Rectal smooth muscle tissue (tissue), 1 donor: ENCODE results near the gene MANBA.
"Not testable (repeated sequence)": the region's sequence is repeated elsewhere in the genome, so short reads cannot be mapped to it uniquely, and the experiment has no call there.

Source experiments
- H3K27ac ChIP-seq: one replicate; pipeline ENCODE4 v1.7.0; 2013; ENCODE audit warnings: low read depth, low read length, inconsistent platforms
- H3K27me3 ChIP-seq: one replicate; pipeline ENCODE4 v1.7.0; 2013; ENCODE audit warnings: low read length; ENCODE audit not compliant: control insufficient read depth, insufficient read depth
- H3K36me3 ChIP-seq: one replicate; pipeline ENCODE4 v1.7.0; 2013; ENCODE audit warnings: low read length; ENCODE audit not compliant: control insufficient read depth, insufficient read depth
- H3K4me1 ChIP-seq: one replicate; pipeline ENCODE4 v1.7.0; 2013; ENCODE audit warnings: low read length; ENCODE audit not compliant: control insufficient read depth, insufficient read depth
- H3K4me3 ChIP-seq: one replicate; pipeline ENCODE4 v1.7.0; 2013; ENCODE audit warnings: low read length
- H3K9ac ChIP-seq: one replicate; pipeline ENCODE4 v1.7.0; 2013; ENCODE audit warnings: low read length

MANBA gene

GRCh38 chr4:102733084-102733483, 27.7 kb downstream of the MANBA start:
- H3K4me3 ChIP-seq: no peak overlapping the region
- no peak overlapping the region for H3K27ac ChIP-seq
- H3K9ac ChIP-seq: no peak overlapping the region
- H3K4me1 ChIP-seq: no peaks in the 10 kb centered on the region
- H3K36me3 ChIP-seq: no peaks in the 10 kb centered on the region
- H3K27me3 ChIP-seq: no peaks in the 10 kb centered on the region

- H3K4me1 ChIP-seq: no peaks in the 10 kb centered on the region
- no peaks in the 10 kb centered on the region for H3K36me3 ChIP-seq
- H3K9ac ChIP-seq: no peak overlapping the region
- H3K27me3 ChIP-seq: no peaks in the 10 kb centered on the region
- H3K4me3 ChIP-seq: no peak overlapping the region
- no peak overlapping the region for H3K27ac ChIP-seq
Measured at GRCh38 chr4:102732678-102733077, 28.1 kb downstream of the MANBA start.

GRCh38 chr4:102730968-102731533, 29.7 kb downstream of the MANBA start:
- Histone ChIP-seq H3K36me3 (no peaks in the 10 kb centered on the region), H3K4me3 (no peak overlapping the region), H3K4me1 (no peaks in the 10 kb centered on the region), H3K27me3 (no peaks in the 10 kb centered on the region), H3K27ac (no peak overlapping the region), H3K9ac (no peak overlapping the region)

GRCh38 chr4:102729486-102729885, 31.3 kb downstream of the MANBA start:
- not testable (repeated sequence) for H3K4me3 ChIP-seq, H3K36me3 ChIP-seq, H3K27ac ChIP-seq, H3K4me1 ChIP-seq, H3K27me3 ChIP-seq, H3K9ac ChIP-seq

- H3K4me1 ChIP-seq, H3K9ac ChIP-seq, H3K27ac ChIP-seq, H3K36me3 ChIP-seq, H3K4me3 ChIP-seq, H3K27me3 ChIP-seq: not testable (repeated sequence)
Measured at GRCh38 chr4:102726919-102727318, 33.8 kb downstream of the MANBA start.

- H3K36me3 ChIP-seq: no peaks in the 10 kb centered on the region
- H3K27me3 ChIP-seq: no peaks in the 10 kb centered on the region
- H3K9ac ChIP-seq: no peak overlapping the region
- no peak overlapping the region for H3K27ac ChIP-seq
- H3K4me3 ChIP-seq: no peak overlapping the region
- no peaks in the 10 kb centered on the region for H3K4me1 ChIP-seq
Measured at GRCh38 chr4:102726068-102726467, 34.7 kb downstream of the MANBA start.

- Histone ChIP-seq H3K27ac (no peak overlapping the region), H3K9ac (no peak overlapping the region), H3K4me1 (no peaks in the 10 kb centered on the region)
Measured at GRCh38 chr4:102725229-102725628, 35.5 kb downstream of the MANBA start.

GRCh38 chr4:102723511-102723910, 37.3 kb downstream of the MANBA start:
- no peak overlapping the region for H3K27ac ChIP-seq
- no peaks in the 10 kb centered on the region for H3K36me3 ChIP-seq
- no peak overlapping the region for H3K9ac ChIP-seq
- no peaks in the 10 kb centered on the region for H3K4me1 ChIP-seq
- no peaks in the 10 kb centered on the region for H3K27me3 ChIP-seq
- H3K4me3 ChIP-seq: no peak overlapping the region

More at GRCh38 chr4:102725229-102725628, 35.5 kb downstream of the MANBA start:
- Histone ChIP-seq H3K4me3 (no peak overlapping the region), H3K36me3 (no peaks in the 10 kb centered on the region), H3K27me3 (no peaks in the 10 kb centered on the region)

GRCh38 chr4:102722740-102723139, 38.0 kb downstream of the MANBA start:
- no peaks in the 10 kb centered on the region for H3K27me3 ChIP-seq
- H3K4me3 ChIP-seq: no peak overlapping the region
- H3K4me1 ChIP-seq: no peaks in the 10 kb centered on the region
- no peaks in the 10 kb centered on the region for H3K36me3 ChIP-seq
- H3K9ac ChIP-seq: no peak overlapping the region
- no peak overlapping the region for H3K27ac ChIP-seq

- not testable (repeated sequence) for H3K4me1 ChIP-seq, H3K4me3 ChIP-seq, H3K27ac ChIP-seq, H3K27me3 ChIP-seq, H3K9ac ChIP-seq, H3K36me3 ChIP-seq
Measured at GRCh38 chr4:102718833-102719575, 41.8 kb downstream of the MANBA start.

GRCh38 chr4:102717448-102718092, 43.2 kb downstream of the MANBA start:
- H3K9ac ChIP-seq: no peak overlapping the region
- H3K27ac ChIP-seq: no peak overlapping the region
- no peaks in the 10 kb centered on the region for H3K36me3 ChIP-seq
- H3K27me3 ChIP-seq: no peaks in the 10 kb centered on the region
- H3K4me1 ChIP-seq: no peaks in the 10 kb centered on the region
- H3K4me3 ChIP-seq: no peak overlapping the region

GRCh38 chr4:102715057-102715456, 45.7 kb downstream of the MANBA start:
- Histone ChIP-seq H3K4me3 (no peak overlapping the region), H3K27me3 (no peaks in the 10 kb centered on the region), H3K27ac (no peak overlapping the region), H3K4me1 (no peaks in the 10 kb centered on the region), H3K9ac (no peak overlapping the region), H3K36me3 (no peaks in the 10 kb centered on the region)

GRCh38 chr4:102713774-102714173, 47.0 kb downstream of the MANBA start:
- not testable (repeated sequence) for H3K36me3 ChIP-seq, H3K27ac ChIP-seq, H3K9ac ChIP-seq, H3K4me1 ChIP-seq, H3K4me3 ChIP-seq, H3K27me3 ChIP-seq
